Vagina (tissue), 2 donors: ENCODE data around the gene TUG1. TPM values are rescaled to one million over a fixed set of nuclear protein-coding genes. Genes with fewer than 3 reads are reported as not detected.

Experiments
- DNase-seq, 2 donors: peaks; one replicate each; pipeline ENCODE4 v3.0.0-alpha.2; 2017; ENCODE audit errors: extremely low spot score in 2 of 2
- H3K27ac ChIP-seq: fragments of 200-600 bp; sonication (generic); one replicate; pipeline ENCODE4 v1.5.1; 2019
- H3K27me3 ChIP-seq: fragments of 200-600 bp; sonication (generic); one replicate; pipeline ENCODE4 v1.5.1; 2019
- H3K36me3 ChIP-seq, 2 donors: fragments of 200-600 bp; sonication (generic); one replicate each; pipeline ENCODE4 v1.5.1; 2017 to 2019
- H3K4me1 ChIP-seq: fragments of 200-600 bp; sonication (generic); one replicate; pipeline ENCODE4 v1.5.1; 2019
- H3K4me3 ChIP-seq, 2 donors: fragments of 200-600 bp; sonication (generic); 1 replicate in 1 of 2; 2 replicates in 1 of 2; pipeline ENCODE4 v1.5.1; 2016 to 2019
- H3K9me3 ChIP-seq: fragments of 200-600 bp; sonication (generic); one replicate; pipeline ENCODE4 v1.5.1; 2019
- CTCF ChIP-seq, 3 experiments: fragments of 450-650 bp in 2 of 3; fragments of 200-600 bp in 1 of 3; sonication (generic) in 1 of 3; IDR thresholded peaks; one replicate each; pipeline ENCODE4 v1.5.1; 2017 to 2019; ENCODE audit warnings: antibody characterized with exemption in 3 of 3, mild to moderate bottlenecking in 2 of 3, moderate library complexity in 2 of 3
- POLR2A ChIP-seq, 2 donors: fragments of 450-650 bp; IDR thresholded peaks; one replicate each; pipeline ENCODE4 v1.6.1; 2017; ENCODE audit warnings: antibody characterized with exemption in 2 of 2, mild to moderate bottlenecking in 2 of 2, moderate library complexity in 2 of 2
- POLR2AphosphoS5 ChIP-seq, 2 donors: sonication (generic); formaldehyde crosslinking; IDR thresholded peaks; one replicate each; pipeline ENCODE4 v1.9.0; 2017; ENCODE audit warnings: antibody characterized with exemption in 2 of 2, mild to moderate bottlenecking in 2 of 2, low read depth in 1 of 2; ENCODE audit not compliant: insufficient read depth in 1 of 2
- intact Hi-C: fragments of 100-400 bp; cut with DNase I; formaldehyde crosslinking; loops from one replicate; pipeline ENCODE4 v1.15.1; 2023
- total RNA-seq: library from RNA; depleted of rRNA; stranded (reverse); fragments of >200 nt; gene quantifications from one replicate; pipeline ENCODE4 v1.2.3, GENCODE V29; 2016

The TUG1 gene
- total RNA-seq, 1 donor from 2014 or later, result 85.0 TPM

- no peak overlapping the region for H3K27ac ChIP-seq
- intact Hi-C loops, result loop anchor here (2.0 to 10.0 kb wide), 2 partner anchors 135 to 545 kb away; partner anchors contain the start of gene SFI1
- H3K4me1 ChIP-seq, result peaks cover 32% of the 10 kb centered on the region
- H3K27me3 ChIP-seq, result no peaks in the 10 kb centered on the region
- H3K4me3 ChIP-seq, result no peak overlapping the region
- H3K9me3 ChIP-seq, result no peaks in the 10 kb centered on the region
- peaks cover 0 to 42% of the 10 kb centered on the region in 2 donors for H3K36me3 ChIP-seq
- TF ChIP-seq POLR2A (IDR thresholded peaks at IDR 0.05) (no peak), CTCF (IDR thresholded peaks at IDR 0.05) (no peak), POLR2AphosphoS5 (IDR thresholded peaks at IDR 0.05; ENCODE audit: insufficient read depth in 1 of 2, low read depth in 1 of 2) (peak in 1 of 2 donors; percentile 51)
- no peak for DNase-seq
These were observed 19.0 kb upstream of the TUG1 start for GRCh38 chr22:30949934-30950660.

GRCh38 chr22:30953206-30953605, 15.9 kb upstream of the TUG1 start:
- TF ChIP-seq POLR2AphosphoS5 (IDR thresholded peaks at IDR 0.05; ENCODE audit: insufficient read depth in 1 of 2, low read depth in 1 of 2) (no peak), CTCF (IDR thresholded peaks at IDR 0.05) (no peak)
- intact Hi-C loops, result loop anchor here (10.0 kb wide), 1 partner anchor 542 kb away; the partner anchor contains the start of gene SFI1

GRCh38 chr22:30955153-30955552, 13.9 kb upstream of the TUG1 start:
- DNase-seq, result no peak
- Histone ChIP-seq H3K36me3 (peaks cover 0 to 19% of the 10 kb centered on the region in 2 donors), H3K27ac (no peak overlapping the region), H3K4me3 (no peak overlapping the region), H3K4me1 (no peaks in the 10 kb centered on the region), H3K27me3 (no peaks in the 10 kb centered on the region), H3K9me3 (no peaks in the 10 kb centered on the region)
- TF ChIP-seq CTCF (IDR thresholded peaks at IDR 0.05) (no peak), POLR2A (IDR thresholded peaks at IDR 0.05) (no peak)
- intact Hi-C loops, result loop anchor here (10.0 kb wide), 1 partner anchor 540 kb away; the partner anchor contains the start of gene SFI1

More at GRCh38 chr22:30953206-30953605, 15.9 kb upstream of the TUG1 start:
- peaks cover 0 to 33% of the 10 kb centered on the region in 2 donors for H3K36me3 ChIP-seq
- no peaks in the 10 kb centered on the region for H3K27me3 ChIP-seq
- no peak overlapping the region for H3K4me3 ChIP-seq
- H3K4me1 ChIP-seq, result peaks cover 13% of the 10 kb centered on the region
- H3K9me3 ChIP-seq, result no peaks in the 10 kb centered on the region
- DNase-seq, result no peak
- H3K27ac ChIP-seq, result no peak overlapping the region

GRCh38 chr22:30964858-30965257, 4.2 kb upstream of the TUG1 start:
- intact Hi-C loops, result no loop called here
- Histone ChIP-seq H3K4me1 (peaks cover 26% of the 10 kb centered on the region), H3K27ac (no peak overlapping the region)

More at GRCh38 chr22:30964858-30965257, 4.2 kb upstream of the TUG1 start:
- no peak for DNase-seq
- H3K4me3 ChIP-seq, result no peak overlapping the region
- no peaks in the 10 kb centered on the region for H3K9me3 ChIP-seq
- no peaks in the 10 kb centered on the region for H3K36me3 ChIP-seq
- no peak for TF ChIP-seq POLR2AphosphoS5 (IDR thresholded peaks at IDR 0.05; ENCODE audit: insufficient read depth in 1 of 2, low read depth in 1 of 2)
- no peak for TF ChIP-seq CTCF (IDR thresholded peaks at IDR 0.05)
- no peak for TF ChIP-seq POLR2A (IDR thresholded peaks at IDR 0.05)
- H3K27me3 ChIP-seq, result no peaks in the 10 kb centered on the region
